ENCODE measurements around the gene ZDHHC4. TPM values are rescaled to one million over a fixed set of nuclear protein-coding genes. Genes with fewer than 3 reads are reported as not detected.

The ZDHHC4 gene
- total RNA-seq, 1 donor from 2014 or later: 63.5 TPM

DNA sequence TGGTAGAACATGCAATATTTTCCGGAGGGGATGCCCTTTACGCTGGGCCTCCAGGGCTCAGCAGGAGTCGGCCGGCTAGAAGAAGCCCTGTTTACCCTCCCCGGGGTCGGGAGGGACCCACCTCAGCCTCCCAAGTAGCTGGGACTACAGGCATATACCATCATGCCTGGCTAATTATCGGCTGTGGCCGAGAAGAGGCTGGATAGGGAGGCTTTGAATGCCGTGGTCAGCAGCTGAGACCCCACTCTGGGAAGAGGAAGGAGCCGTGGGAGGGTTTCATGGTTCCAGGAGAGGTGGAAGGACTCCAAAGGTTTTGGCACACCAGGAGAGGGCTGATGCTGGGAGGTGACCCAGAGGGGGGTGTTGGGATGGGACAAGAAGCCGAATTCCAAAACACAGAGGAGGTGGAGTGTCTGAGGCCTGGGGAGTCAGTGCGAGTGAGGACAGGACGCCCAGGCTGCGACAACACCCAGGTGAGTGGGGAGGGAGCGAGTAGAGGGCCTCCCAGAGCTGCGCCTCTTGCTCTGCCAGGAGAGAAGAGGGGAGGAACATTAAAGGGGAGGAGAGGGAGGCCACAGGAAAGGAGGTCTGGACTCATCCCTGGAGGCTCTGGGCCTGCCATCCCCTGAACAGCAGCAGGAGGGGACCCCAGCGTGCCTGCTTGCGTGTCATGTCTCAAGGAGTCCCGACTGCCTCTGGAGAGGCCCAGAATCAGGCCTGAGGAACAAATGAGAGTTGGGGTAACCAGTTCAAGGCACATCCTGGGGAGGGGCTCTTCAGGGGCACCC is 45.6 kb upstream of the ZDHHC4 start:
- Mint-ChIP-seq H3K4me1 (ENCODE audit: unreplicated experiment) (peaks cover 11% of the 10 kb centered on the region), H3K27ac (ENCODE audit: unreplicated experiment) (no peak overlapping the region), H3K27me3 (ENCODE audit: unreplicated experiment) (peaks cover 54% of the 10 kb centered on the region), H3K36me3 (ENCODE audit: unreplicated experiment) (no peaks in the 10 kb centered on the region), H3K4me3 (ENCODE audit: unreplicated experiment) (peak overlapping the region; percentile 53), H3K9me3 (ENCODE audit: unreplicated experiment) (no peaks in the 10 kb centered on the region)
- DNase-seq (ENCODE audit: extremely low spot score, unreplicated experiment): no peak
- TF ChIP-seq, protein P1, sequence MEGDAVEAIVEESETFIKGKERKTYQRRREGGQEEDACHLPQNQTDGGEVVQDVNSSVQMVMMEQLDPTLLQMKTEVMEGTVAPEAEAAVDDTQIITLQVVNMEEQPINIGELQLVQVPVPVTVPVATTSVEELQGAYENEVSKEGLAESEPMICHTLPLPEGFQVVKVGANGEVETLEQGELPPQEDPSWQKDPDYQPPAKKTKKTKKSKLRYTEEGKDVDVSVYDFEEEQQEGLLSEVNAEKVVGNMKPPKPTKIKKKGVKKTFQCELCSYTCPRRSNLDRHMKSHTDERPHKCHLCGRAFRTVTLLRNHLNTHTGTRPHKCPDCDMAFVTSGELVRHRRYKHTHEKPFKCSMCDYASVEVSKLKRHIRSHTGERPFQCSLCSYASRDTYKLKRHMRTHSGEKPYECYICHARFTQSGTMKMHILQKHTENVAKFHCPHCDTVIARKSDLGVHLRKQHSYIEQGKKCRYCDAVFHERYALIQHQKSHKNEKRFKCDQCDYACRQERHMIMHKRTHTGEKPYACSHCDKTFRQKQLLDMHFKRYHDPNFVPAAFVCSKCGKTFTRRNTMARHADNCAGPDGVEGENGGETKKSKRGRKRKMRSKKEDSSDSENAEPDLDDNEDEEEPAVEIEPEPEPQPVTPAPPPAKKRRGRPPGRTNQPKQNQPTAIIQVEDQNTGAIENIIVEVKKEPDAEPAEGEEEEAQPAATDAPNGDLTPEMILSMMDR (IDR thresholded peaks at IDR 0.05): no peak

DNA sequence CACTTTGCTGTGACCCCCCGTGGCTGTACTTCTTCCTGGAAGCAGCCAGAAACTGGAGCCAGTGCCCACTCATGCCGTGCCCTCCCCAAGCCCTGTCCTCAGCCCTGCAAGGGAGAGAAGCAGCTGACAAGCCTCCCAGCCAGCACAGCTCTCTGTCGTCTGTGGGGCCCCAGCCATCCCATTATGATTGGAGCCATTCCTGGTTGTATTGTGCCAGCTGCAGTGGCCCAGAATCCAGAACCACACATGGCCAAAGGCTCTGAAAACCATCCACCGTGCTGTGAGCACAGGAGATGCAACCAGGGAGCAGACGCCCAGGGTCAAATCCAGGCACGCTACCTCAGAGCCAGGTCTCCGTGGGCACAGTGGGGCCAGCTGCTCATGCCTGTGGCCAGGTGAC is 44.7 kb upstream of the ZDHHC4 start:
- H3K4me1 Mint-ChIP-seq (ENCODE audit: unreplicated experiment): peaks cover 9% of the 10 kb centered on the region
- H3K27ac Mint-ChIP-seq (ENCODE audit: unreplicated experiment): no peak overlapping the region
- TF ChIP-seq, protein P1 (IDR thresholded peaks at IDR 0.05): no peak
- DNase-seq (ENCODE audit: extremely low spot score, unreplicated experiment): no peak
- peaks cover 46% of the 10 kb centered on the region for H3K27me3 Mint-ChIP-seq (ENCODE audit: unreplicated experiment)
- no peaks in the 10 kb centered on the region for H3K36me3 Mint-ChIP-seq (ENCODE audit: unreplicated experiment)
- no peaks in the 10 kb centered on the region for H3K9me3 Mint-ChIP-seq (ENCODE audit: unreplicated experiment)
- H3K4me3 Mint-ChIP-seq (ENCODE audit: unreplicated experiment): no peak overlapping the region

DNA sequence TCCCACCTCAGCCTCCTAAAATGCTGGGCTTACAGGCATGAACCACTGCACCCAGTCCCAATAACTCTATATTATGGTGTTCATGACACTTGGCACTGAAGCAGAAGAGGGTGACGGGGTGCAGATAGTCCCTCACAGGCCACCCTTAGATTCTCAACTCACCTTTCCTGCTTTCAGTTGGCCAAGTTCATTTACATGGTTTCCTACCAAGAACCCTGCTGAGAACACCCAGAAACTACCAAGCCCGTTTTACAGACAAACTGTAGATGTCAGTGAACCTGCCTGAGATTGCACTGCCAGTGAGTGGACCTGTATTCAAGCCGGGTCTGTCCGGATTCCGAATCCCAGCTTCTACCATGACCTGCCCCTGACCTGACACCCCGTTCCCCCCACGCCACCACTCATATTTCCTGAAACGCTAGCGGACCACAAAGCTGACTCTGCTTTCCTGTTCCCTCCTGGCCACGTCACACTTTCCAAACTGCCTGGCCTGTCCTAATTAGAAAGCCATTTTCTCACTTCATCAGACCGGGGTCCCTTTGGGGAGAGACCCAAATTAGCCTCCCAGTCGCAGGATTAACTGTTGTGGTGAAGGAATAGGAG is 43.3 kb upstream of the ZDHHC4 start:
- H3K36me3 Mint-ChIP-seq (ENCODE audit: unreplicated experiment): no peaks in the 10 kb centered on the region
- no peak overlapping the region for H3K4me3 Mint-ChIP-seq (ENCODE audit: unreplicated experiment)
- TF ChIP-seq, protein P1 (IDR thresholded peaks at IDR 0.05): no peak
- no peaks in the 10 kb centered on the region for H3K9me3 Mint-ChIP-seq (ENCODE audit: unreplicated experiment)
- no peak for DNase-seq (ENCODE audit: extremely low spot score, unreplicated experiment)
- peaks cover 39% of the 10 kb centered on the region for H3K27me3 Mint-ChIP-seq (ENCODE audit: unreplicated experiment)
- no peak overlapping the region for H3K27ac Mint-ChIP-seq (ENCODE audit: unreplicated experiment)
- H3K4me1 Mint-ChIP-seq (ENCODE audit: unreplicated experiment): peaks cover 9% of the 10 kb centered on the region

DNA sequence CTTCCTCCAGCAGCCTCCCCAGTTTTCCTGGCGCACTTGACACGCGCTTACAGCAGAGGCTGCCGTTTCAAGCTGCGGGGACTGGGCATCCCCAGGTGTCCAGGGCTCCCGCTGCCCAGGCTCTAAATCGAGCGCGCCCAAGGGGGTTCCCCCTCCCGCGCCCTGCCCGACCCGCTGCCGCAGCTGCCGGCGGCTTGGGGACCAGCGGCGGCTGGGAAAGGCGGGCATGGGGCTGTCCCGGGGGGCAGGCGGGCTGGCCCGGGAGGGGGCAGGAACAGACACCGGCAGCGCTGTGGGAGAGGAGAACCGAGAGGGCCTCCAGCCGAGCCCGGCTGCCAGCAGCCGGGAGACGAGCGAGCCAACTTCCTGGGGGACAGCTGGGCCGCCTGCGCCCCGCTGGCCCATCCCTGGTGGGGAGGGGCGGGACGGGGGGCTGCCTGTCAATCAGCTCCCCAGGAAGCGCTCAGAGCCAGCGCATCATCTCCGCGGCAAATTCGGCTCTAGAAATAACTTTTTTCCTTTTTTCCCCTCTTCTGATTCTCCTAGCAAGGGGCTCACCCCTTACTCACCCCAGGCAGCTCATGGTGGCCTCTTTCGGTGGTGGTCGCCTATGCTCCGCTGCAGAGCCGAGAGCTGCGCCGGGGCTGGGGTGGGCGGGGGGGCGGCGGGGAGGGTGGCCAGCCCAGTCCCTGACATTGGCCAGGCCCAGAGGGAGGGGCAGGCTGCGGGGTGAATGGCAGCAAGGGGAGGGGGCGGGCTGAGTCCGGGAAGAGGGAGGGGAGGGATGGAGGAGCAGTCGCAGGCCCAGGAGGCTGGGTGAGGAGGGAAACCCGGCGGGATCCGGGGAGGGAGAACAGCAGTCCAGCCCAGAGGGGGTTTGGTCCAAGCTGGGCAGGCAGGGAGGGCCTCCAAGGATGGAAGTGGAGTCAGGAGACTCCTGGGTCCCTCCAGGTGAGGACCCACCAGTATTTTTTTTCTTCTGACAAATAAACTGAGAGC is 40.7 kb upstream of the ZDHHC4 start:
- peaks cover 24% of the 10 kb centered on the region for H3K27me3 Mint-ChIP-seq (ENCODE audit: unreplicated experiment)
- no peak overlapping the region for H3K27ac Mint-ChIP-seq (ENCODE audit: unreplicated experiment)
- no peak for DNase-seq (ENCODE audit: extremely low spot score, unreplicated experiment)

More for the DNA sequence above, 40.7 kb upstream of the ZDHHC4 start:
- Mint-ChIP-seq H3K36me3 (ENCODE audit: unreplicated experiment) (no peaks in the 10 kb centered on the region), H3K4me3 (ENCODE audit: unreplicated experiment) (peak overlapping the region; percentile 62), H3K4me1 (ENCODE audit: unreplicated experiment) (peaks cover 2% of the 10 kb centered on the region), H3K9me3 (ENCODE audit: unreplicated experiment) (no peaks in the 10 kb centered on the region)
- TF ChIP-seq, protein P1 (IDR thresholded peaks at IDR 0.05): no peak
